Neural progenitor cell (in vitro differentiated cells): ENCODE data around the gene KRTAP27-1. TPM values are rescaled to one million over a fixed set of nuclear protein-coding genes. Genes with fewer than 3 reads are reported as not detected.
A peak's percentile ranks its signal among the peaks of the same experiment; 100 is the strongest.

Experiments
- DNase-seq: peaks from one replicate; pipeline ENCODE4 v3.0.0-alpha.2; 2016; ENCODE audit warnings: low spot score
- H2AFZ ChIP-seq: fragments of 200-600 bp; sonication (generic); replicated peaks from 2 replicates; pipeline ENCODE4 v1.6.1; 2016; ENCODE audit warnings: antibody characterized with exemption
- H3F3A ChIP-seq: fragments of 200-600 bp; sonication (generic); 2 replicates; pipeline ENCODE4 v1.6.1; 2016; ENCODE audit warnings: antibody characterized with exemption, low read depth
- H3K27ac ChIP-seq: fragments of 200-600 bp; sonication (generic); 2 replicates; pipeline ENCODE4 v1.5.1; 2016; ENCODE audit warnings: mild to moderate bottlenecking
- H3K27me3 ChIP-seq: fragments of 200-600 bp; sonication (generic); 2 replicates; pipeline ENCODE4 v1.6.1; 2016; ENCODE audit warnings: mild to moderate bottlenecking, moderate library complexity
- H3K36me3 ChIP-seq: fragments of 200-600 bp; sonication (generic); 2 replicates; pipeline ENCODE4 v1.5.1; 2016
- H3K4me1 ChIP-seq: fragments of 200-600 bp; sonication (generic); 2 replicates; pipeline ENCODE4 v1.6.1; 2016; ENCODE audit warnings: mixed run types
- H3K4me2 ChIP-seq: fragments of 200-600 bp; sonication (generic); 2 replicates; pipeline ENCODE4 v1.6.1; 2016
- H3K4me3 ChIP-seq: fragments of 200-600 bp; sonication (generic); 2 replicates; pipeline ENCODE4 v1.5.1; 2016
- H3K79me2 ChIP-seq: fragments of 200-600 bp; sonication (generic); 2 replicates; pipeline ENCODE4 v1.6.1; 2016; ENCODE audit warnings: low read depth
- H3K9ac ChIP-seq: fragments of 200-600 bp; sonication (generic); 2 replicates; pipeline ENCODE4 v1.6.1; 2016
- H3K9me3 ChIP-seq: fragments of 200-600 bp; sonication (generic); 2 replicates; pipeline ENCODE4 v1.5.1; 2016; ENCODE audit warnings: low read depth
- H4K20me1 ChIP-seq: fragments of 200-600 bp; sonication (generic); 2 replicates; pipeline ENCODE4 v1.6.1; 2016; ENCODE audit warnings: low read depth
- H3K27ac Mint-ChIP-seq: 3 replicates; pipeline ENCODE4 v1.8.0; 2021; ENCODE audit warnings: mixed read lengths
- H3K27me3 Mint-ChIP-seq: 2 replicates; pipeline ENCODE4 v1.8.0; 2022; ENCODE audit warnings: low read depth, mild to moderate bottlenecking, inconsistent platforms, moderate library complexity, mixed read lengths; ENCODE audit not compliant: insufficient read depth
- H3K36me3 Mint-ChIP-seq: 3 replicates; pipeline ENCODE4 v1.8.0; 2021; ENCODE audit warnings: mixed read lengths
- H3K4me1 Mint-ChIP-seq: 3 replicates; pipeline ENCODE4 v1.8.0; 2021; ENCODE audit warnings: mixed read lengths
- H3K4me3 Mint-ChIP-seq: 3 replicates; pipeline ENCODE4 v1.8.0; 2021; ENCODE audit warnings: mild to moderate bottlenecking, moderate library complexity, mixed read lengths
- H3K9me3 Mint-ChIP-seq: 3 replicates; pipeline ENCODE4 v1.8.0; 2020; ENCODE audit warnings: mixed read lengths
- CTCF ChIP-seq: fragments of 200-600 bp; sonication (generic); IDR thresholded peaks from 2 replicates; pipeline ENCODE4 v1.5.1; 2017; ENCODE audit warnings: antibody characterized with exemption, mild to moderate bottlenecking
- EZH2 ChIP-seq: fragments of 200-600 bp; sonication (generic); IDR thresholded peaks from 2 replicates; pipeline ENCODE4 v1.6.1; 2017; ENCODE audit warnings: antibody characterized with exemption, mild to moderate bottlenecking, moderate library complexity
- EZH2phosphoT487 ChIP-seq: fragments of 200-600 bp; sonication (generic); IDR thresholded peaks from 2 replicates; pipeline ENCODE4 v1.6.1; 2017; ENCODE audit warnings: antibody characterized with exemption
- total RNA-seq: library from RNA; depleted of rRNA; stranded (reverse); fragments of >200 nt; gene quantifications from 2 replicates; pipeline ENCODE4 v1.2.3, GENCODE V29; 2015; ENCODE audit warnings: low replicate concordance

Gene KRTAP27-1
- total RNA-seq, 1 donor from 2014 or later = not detected

DNA sequence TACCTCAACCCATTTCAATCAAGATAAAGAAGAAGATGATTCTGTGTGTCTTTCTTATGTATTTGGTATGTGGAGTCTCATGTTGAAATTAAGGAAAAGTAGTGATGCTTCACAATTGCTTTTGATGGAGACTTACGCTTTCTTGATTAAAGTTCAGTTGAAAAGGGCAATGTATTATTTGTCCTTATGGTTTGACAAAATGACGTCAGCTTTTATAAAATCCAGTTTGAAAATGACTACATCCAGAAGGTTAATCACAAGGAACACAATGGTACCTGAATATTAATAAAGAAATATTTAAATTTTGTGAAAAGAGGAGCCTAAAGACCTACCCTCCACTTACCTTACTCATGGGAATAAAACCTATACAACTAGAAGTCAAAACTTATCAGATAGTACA, 21.8 kb downstream of the KRTAP27-1 start:
- no peaks in the 10 kb centered on the region for H3K4me1 Mint-ChIP-seq
- TF ChIP-seq EZH2phosphoT487 = no peak
- TF ChIP-seq EZH2 = no peak
- TF ChIP-seq CTCF = no peak
- Histone ChIP-seq H3K27me3 (no peaks in the 10 kb centered on the region), H4K20me1 (no peaks in the 10 kb centered on the region), H3K9ac (no peak overlapping the region), H3K36me3 (no peaks in the 10 kb centered on the region), H3K4me1 (no peaks in the 10 kb centered on the region), H3F3A (no peaks in the 10 kb centered on the region), H3K9me3 (no peaks in the 10 kb centered on the region), H3K4me3 (no peak overlapping the region), H2AFZ (no peak overlapping the region), H3K27ac (no peak overlapping the region), H3K79me2 (no peaks in the 10 kb centered on the region), H3K4me2 (no peak overlapping the region)
- no peaks in the 10 kb centered on the region for H3K27me3 Mint-ChIP-seq
- no peak overlapping the region for H3K27ac Mint-ChIP-seq
- no peak overlapping the region for H3K4me3 Mint-ChIP-seq
- H3K9me3 Mint-ChIP-seq = no peaks in the 10 kb centered on the region
- DNase-seq = no peak
- H3K36me3 Mint-ChIP-seq = no peaks in the 10 kb centered on the region

DNA sequence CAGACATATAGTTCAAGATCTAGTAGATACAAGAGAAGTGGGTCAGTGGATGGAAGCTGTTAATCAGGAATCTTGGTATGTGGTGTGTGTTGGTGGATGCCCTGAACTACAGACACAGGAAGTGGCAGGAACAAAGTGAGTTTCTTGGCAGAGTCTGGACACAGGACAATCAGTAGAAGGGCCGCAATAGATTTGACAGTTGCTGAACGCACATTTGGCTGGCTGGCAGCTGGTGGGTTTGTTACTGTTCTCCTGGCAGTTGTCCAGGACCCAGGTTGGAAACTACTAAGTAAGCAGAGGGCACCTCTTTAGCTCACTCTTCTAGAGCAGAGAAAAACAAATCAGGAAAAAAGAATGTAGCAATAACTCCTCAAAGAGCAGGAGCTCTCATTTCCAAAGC, 30.6 kb downstream of the KRTAP27-1 start:
- Histone ChIP-seq H3K4me3 (no peak overlapping the region), H3K9ac (no peak overlapping the region), H3K4me2 (no peak overlapping the region), H3K4me1 (no peaks in the 10 kb centered on the region), H3K9me3 (no peaks in the 10 kb centered on the region), H3K79me2 (no peaks in the 10 kb centered on the region), H3F3A (no peaks in the 10 kb centered on the region), H2AFZ (no peak overlapping the region), H3K36me3 (no peaks in the 10 kb centered on the region), H4K20me1 (no peaks in the 10 kb centered on the region), H3K27me3 (no peaks in the 10 kb centered on the region), H3K27ac (no peak overlapping the region)
- Mint-ChIP-seq H3K4me1 (no peaks in the 10 kb centered on the region), H3K9me3 (no peaks in the 10 kb centered on the region), H3K27ac (peak overlapping the region; percentile 19), H3K36me3 (no peaks in the 10 kb centered on the region), H3K27me3 (no peaks in the 10 kb centered on the region), H3K4me3 (no peak overlapping the region)
- DNase-seq = no peak
- TF ChIP-seq EZH2 (no peak), EZH2phosphoT487 (no peak), CTCF (no peak)

DNA sequence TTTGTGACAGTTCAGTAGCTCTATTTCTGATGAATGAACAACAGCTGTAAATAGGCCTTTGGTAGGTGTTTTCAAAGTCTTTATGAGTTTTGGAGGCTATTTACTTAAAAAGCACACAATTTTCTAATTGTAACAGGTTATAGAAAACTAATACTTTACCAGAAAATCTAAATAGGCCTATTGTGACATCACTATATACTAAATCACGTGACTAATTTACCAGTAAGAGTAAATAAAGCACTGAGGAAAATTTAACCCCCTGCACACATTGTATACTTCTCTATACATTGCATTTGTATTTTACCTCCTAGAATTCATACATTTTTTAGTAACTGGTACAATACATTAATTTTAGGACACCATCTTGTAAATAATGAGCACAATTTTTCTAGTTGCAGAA, 32.4 kb downstream of the KRTAP27-1 start:
- no peak overlapping the region for H3K9ac ChIP-seq
- H3K27me3 ChIP-seq = no peaks in the 10 kb centered on the region
- no peak for TF ChIP-seq CTCF
- TF ChIP-seq EZH2 = no peak
- no peak for TF ChIP-seq EZH2phosphoT487
- H3K79me2 ChIP-seq = no peaks in the 10 kb centered on the region
- no peak overlapping the region for H3K4me3 Mint-ChIP-seq
- H3F3A ChIP-seq = no peaks in the 10 kb centered on the region
- no peaks in the 10 kb centered on the region for H3K36me3 ChIP-seq
- H3K9me3 ChIP-seq = no peaks in the 10 kb centered on the region
- no peaks in the 10 kb centered on the region for H3K36me3 Mint-ChIP-seq
- no peaks in the 10 kb centered on the region for H3K4me1 ChIP-seq
- no peaks in the 10 kb centered on the region for H3K9me3 Mint-ChIP-seq
- H3K27ac ChIP-seq = no peak overlapping the region
- H3K4me2 ChIP-seq = no peak overlapping the region
- H2AFZ ChIP-seq = no peak overlapping the region
- no peak overlapping the region for H3K4me3 ChIP-seq
- H3K27me3 Mint-ChIP-seq = no peaks in the 10 kb centered on the region
- DNase-seq = no peak
- no peaks in the 10 kb centered on the region for H3K4me1 Mint-ChIP-seq
- no peaks in the 10 kb centered on the region for H4K20me1 ChIP-seq
- no peak overlapping the region for H3K27ac Mint-ChIP-seq

DNA sequence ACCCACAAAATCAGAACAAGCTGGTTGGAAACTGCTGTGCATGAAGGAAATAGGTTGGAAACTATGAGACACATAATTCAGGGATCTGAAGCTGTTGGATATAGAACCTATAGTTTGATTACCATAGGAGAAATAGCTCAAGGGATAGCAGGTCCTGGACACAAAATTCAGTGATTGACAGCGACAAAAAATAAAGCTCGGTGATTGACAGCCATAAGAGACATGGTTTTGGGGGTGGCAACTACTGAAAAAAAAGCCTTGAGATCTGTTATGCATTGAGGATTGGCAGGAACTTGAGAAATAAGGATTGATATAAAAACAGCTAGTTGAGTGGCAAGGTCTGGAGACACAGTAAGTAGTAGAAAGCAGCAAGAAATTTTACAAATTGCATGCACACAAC, 48.3 kb downstream of the KRTAP27-1 start, which contains the start of gene KRTAP25-1:
KRTAP25-1 (minus strand) TSS at position 300 of the 400 bp plus-strand sequence; CDS start at position 276, 24 bp downstream.
- Mint-ChIP-seq H3K4me3 (no peak within 1 kb of the TSS), H3K9me3 (no peaks in the 10 kb centered on the region), H3K27ac (no peak within 1 kb of the TSS), H3K36me3 (no peaks in the 10 kb centered on the region), H3K4me1 (no peaks in the 10 kb centered on the region), H3K27me3 (no peaks in the 10 kb centered on the region)
- H3K36me3 ChIP-seq = no peaks in the 10 kb centered on the region
- no peaks in the 10 kb centered on the region for H3K9me3 ChIP-seq
- TF ChIP-seq EZH2 (no peak), EZH2phosphoT487 (no peak), CTCF (no peak)
- H3K9ac ChIP-seq = no peak within 1 kb of the TSS
- no peaks in the 10 kb centered on the region for H3K4me1 ChIP-seq
- no peak within 1 kb of the TSS for H2AFZ ChIP-seq
- no peak for DNase-seq
- H3K27me3 ChIP-seq = no peaks in the 10 kb centered on the region
- H3K4me2 ChIP-seq = no peak within 1 kb of the TSS
- H3F3A ChIP-seq = no peaks in the 10 kb centered on the region
- no peaks in the 10 kb centered on the region for H3K79me2 ChIP-seq
- no peaks in the 10 kb centered on the region for H4K20me1 ChIP-seq
- H3K27ac ChIP-seq = no peak within 1 kb of the TSS
- no peak within 1 kb of the TSS for H3K4me3 ChIP-seq
